ENCODE results near the gene TMEM117.
A peak's percentile ranks its signal among the peaks of the same experiment; 100 is the strongest.

Gene TMEM117

GRCh38 chr12:43805860-43806736 is 29.8 kb upstream of the TMEM117 start, which contains the start of gene TWF1:
Gene TWF1, minus strand, starts transcription at chr12:43806317. Its CDS starts 72 bp downstream, at chr12:43806245.
- H3F3A ChIP-seq (ENCODE audit: insufficient read depth, low read length) = no peaks in the 10 kb centered on the region
- TF ChIP-seq EZH2 (IDR thresholded peaks at IDR 0.05; ENCODE audit: borderline replicate concordance, low read length) (no peak), CTCF (IDR thresholded peaks at IDR 0.05; ENCODE audit: low read length) (peak; percentile 15; the same call in 1 of the 2 replicates)
- peak within 1 kb of the TSS; percentile 96 for H3K4me2 ChIP-seq (ENCODE audit: low read length)
- no peaks in the 10 kb centered on the region for H3K9me2 ChIP-seq (ENCODE audit: low read depth, low read length)
- peak within 1 kb of the TSS; percentile 92; the same call in 1 of the 2 replicates for H2AFZ ChIP-seq (ENCODE audit: low read length)
- peak within 1 kb of the TSS; percentile 89 for H3K4me3 ChIP-seq (ENCODE audit: low read depth, low read length, poor library complexity, severe bottlenecking)
- H3K9ac ChIP-seq (ENCODE audit: low read length) = peak within 1 kb of the TSS; percentile 81
- H3K79me2 ChIP-seq (ENCODE audit: insufficient read depth, low read length) = peaks cover 35% of the 10 kb centered on the region
- no peaks in the 10 kb centered on the region for H3K27me3 ChIP-seq (ENCODE audit: insufficient read depth, low read length)
- H3K27ac ChIP-seq (ENCODE audit: low read depth, low read length, poor library complexity, severe bottlenecking) = peak within 1 kb of the TSS; percentile 64
- peaks cover 36% of the 10 kb centered on the region for H3K4me1 ChIP-seq (ENCODE audit: insufficient read depth, low read length, severe bottlenecking)
- H4K20me1 ChIP-seq (ENCODE audit: insufficient read depth, low read length) = no peaks in the 10 kb centered on the region
- H3K9me3 ChIP-seq (ENCODE audit: low read length) = no peaks in the 10 kb centered on the region
- H3K36me3 ChIP-seq (ENCODE audit: insufficient read depth, low read length) = peaks cover 26% of the 10 kb centered on the region

- Histone ChIP-seq H3K27me3 (ENCODE audit: insufficient read depth, low read length) (no peaks in the 10 kb centered on the region), H3K36me3 (ENCODE audit: insufficient read depth, low read length) (peaks cover 22% of the 10 kb centered on the region; the same call in 1 of the 2 replicates), H3K9me2 (ENCODE audit: low read depth, low read length) (no peaks in the 10 kb centered on the region), H3K79me2 (ENCODE audit: insufficient read depth, low read length) (peaks cover 35% of the 10 kb centered on the region), H3K27ac (ENCODE audit: low read depth, low read length, poor library complexity, severe bottlenecking) (peak overlapping the region; percentile 64), H3K4me1 (ENCODE audit: insufficient read depth, low read length, severe bottlenecking) (peaks cover 36% of the 10 kb centered on the region), H4K20me1 (ENCODE audit: insufficient read depth, low read length) (no peaks in the 10 kb centered on the region), H2AFZ (ENCODE audit: low read length) (peak overlapping the region; percentile 92; the same call in 1 of the 2 replicates), H3K9me3 (ENCODE audit: low read length) (no peaks in the 10 kb centered on the region), H3K4me2 (ENCODE audit: low read length) (peak overlapping the region; percentile 96), H3K4me3 (ENCODE audit: low read depth, low read length, poor library complexity, severe bottlenecking) (peak overlapping the region; percentile 89), H3F3A (ENCODE audit: insufficient read depth, low read length) (no peaks in the 10 kb centered on the region), H3K9ac (ENCODE audit: low read length) (peak overlapping the region; percentile 81)
- TF ChIP-seq EZH2 (IDR thresholded peaks at IDR 0.05; ENCODE audit: borderline replicate concordance, low read length) (no peak), CTCF (IDR thresholded peaks at IDR 0.05; ENCODE audit: low read length) (no peak)
These were observed 29.2 kb upstream of the TMEM117 start for GRCh38 chr12:43806737-43807072.

GRCh38 chr12:43807386-43807785 is 28.5 kb upstream of the TMEM117 start:
- Histone ChIP-seq H3K9ac (ENCODE audit: low read length) (no peak overlapping the region), H3K9me2 (ENCODE audit: low read depth, low read length) (no peaks in the 10 kb centered on the region), H3K9me3 (ENCODE audit: low read length) (no peaks in the 10 kb centered on the region), H3K36me3 (ENCODE audit: insufficient read depth, low read length) (peaks cover 15% of the 10 kb centered on the region; the same call in 1 of the 2 replicates), H3K27ac (ENCODE audit: low read depth, low read length, poor library complexity, severe bottlenecking) (no peak overlapping the region), H2AFZ (ENCODE audit: low read length) (no peak overlapping the region), H3K79me2 (ENCODE audit: insufficient read depth, low read length) (peaks cover 34% of the 10 kb centered on the region), H3K4me2 (ENCODE audit: low read length) (peak overlapping the region; percentile 96), H3K27me3 (ENCODE audit: insufficient read depth, low read length) (no peaks in the 10 kb centered on the region), H4K20me1 (ENCODE audit: insufficient read depth, low read length) (no peaks in the 10 kb centered on the region), H3K4me1 (ENCODE audit: insufficient read depth, low read length, severe bottlenecking) (peaks cover 36% of the 10 kb centered on the region), H3K4me3 (ENCODE audit: low read depth, low read length, poor library complexity, severe bottlenecking) (no peak overlapping the region), H3F3A (ENCODE audit: insufficient read depth, low read length) (no peaks in the 10 kb centered on the region)
- TF ChIP-seq CTCF (IDR thresholded peaks at IDR 0.05; ENCODE audit: low read length) = no peak
- no peak for TF ChIP-seq EZH2 (IDR thresholded peaks at IDR 0.05; ENCODE audit: borderline replicate concordance, low read length)

Data from OCI-LY1 (cell line).